OCI-LY7 (cell line): ENCODE data around the gene PDK1.

Experiments
- CTCF ChIP-seq: fragments of 200-600 bp; sonication (generic); conservative IDR thresholded peaks from 2 replicates; pipeline ENCODE4 v1.5.1; 2014; ENCODE audit warnings: mild to moderate bottlenecking, antibody characterized with exemption, low read length, moderate library complexity, mixed read lengths
- EZH2phosphoT487 ChIP-seq: fragments of 200-600 bp; sonication (generic); IDR thresholded peaks from 2 replicates; pipeline ENCODE4 v1.6.1; 2018; ENCODE audit warnings: low read depth, borderline replicate concordance, mild to moderate bottlenecking, mixed run types, antibody characterized with exemption, low read length, moderate library complexity, mixed read lengths

GRCh38 chr2:172578054-172578453 is 22.2 kb downstream of the PDK1 start:
- no peak for TF ChIP-seq CTCF
- TF ChIP-seq EZH2phosphoT487 = no peak
